BLaER1 treated with 17β-estradiol and CSF1 and Interleukin-3, amounts not matched to agents 10 nM and 100 nM (cell line): Measurements from ENCODE around the gene SRI.
"Not testable (repeated sequence)": the region's sequence is repeated elsewhere in the genome, so short reads cannot be mapped to it uniquely, and the experiment has no call there.

Source experiments
- H3K27ac ChIP-seq, 11 experiments: shearing (Covaris generic); formaldehyde crosslinking; 2 replicates each; pipeline ENCODE4 v1.8.1; 2022
- H3K27me3 ChIP-seq, 11 experiments: shearing (Covaris generic); formaldehyde crosslinking; 2 replicates each; pipeline ENCODE4 v1.8.1; 2022
- H3K36me3 ChIP-seq, 11 experiments: shearing (Covaris generic); formaldehyde crosslinking; 2 replicates each; pipeline ENCODE4 v1.8.1; 2022
- H3K4me1 ChIP-seq, 10 experiments: shearing (Covaris generic); formaldehyde crosslinking; 2 replicates each; pipeline ENCODE4 v1.8.1; 2022
- H3K4me2 ChIP-seq, 11 experiments: shearing (Covaris generic); formaldehyde crosslinking; 2 replicates each; pipeline ENCODE4 v1.8.1; 2022
- H3K4me3 ChIP-seq, 10 experiments: shearing (Covaris generic); formaldehyde crosslinking; 2 replicates each; pipeline ENCODE4 v1.8.1; 2022
- H3K9ac ChIP-seq, 11 experiments: shearing (Covaris generic); formaldehyde crosslinking; 2 replicates each; pipeline ENCODE4 v1.8.1; 2022
- H3K9me3 ChIP-seq, 11 experiments: shearing (Covaris generic); formaldehyde crosslinking; replicated peaks in 1 of 11; 2 replicates each; pipeline ENCODE4 v1.8.1; 2022
- H4K20me1 ChIP-seq, 11 experiments: shearing (Covaris generic); formaldehyde crosslinking; 2 replicates each; pipeline ENCODE4 v1.8.1; 2022
- Cebpa-rat ChIP-seq, 11 experiments: shearing (Covaris generic); IDR thresholded peaks; 2 replicates each; pipeline ENCODE4 v1.8.1; 2022

Gene SRI

DNA sequence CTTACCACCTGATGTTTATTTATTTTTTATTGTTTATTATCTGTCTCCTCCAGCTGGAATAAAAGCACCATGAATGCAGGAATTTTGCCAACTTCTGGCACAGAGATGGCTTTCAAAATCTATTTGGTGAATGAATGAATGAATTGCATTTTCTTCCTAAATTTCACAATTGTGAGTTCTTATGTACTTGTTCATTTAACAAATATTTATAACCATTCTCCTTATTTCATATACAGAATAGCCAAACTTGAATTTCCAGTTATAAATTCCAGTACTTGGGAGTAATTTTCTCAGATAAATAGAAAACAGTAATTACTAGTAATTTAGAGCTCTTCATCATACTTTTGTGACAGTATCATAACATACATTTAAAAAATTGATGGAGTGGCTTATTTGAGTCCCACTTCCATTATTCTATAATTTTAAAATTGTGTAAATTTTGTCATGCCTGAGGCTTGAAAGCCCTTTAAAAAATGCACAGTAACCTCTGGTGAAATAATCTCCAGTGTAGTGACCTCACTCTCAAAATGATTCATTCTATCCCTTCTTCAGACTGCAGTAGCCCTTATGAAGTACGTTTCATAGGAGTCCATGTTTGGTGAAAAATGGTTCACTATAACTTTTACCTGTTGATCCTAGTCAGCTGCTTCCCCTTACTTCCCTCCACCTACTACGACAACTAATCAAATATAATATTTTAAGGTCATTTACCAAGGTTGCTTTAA is 40.0 kb upstream of the SRI start:
- no peak overlapping the region for H3K4me3 ChIP-seq
- no peaks in the 10 kb centered on the region; a peak in 1 of 22 replicates for H3K36me3 ChIP-seq
- TF ChIP-seq Cebpa-rat (IDR thresholded peaks at IDR 0.05) = no peak
- peaks cover 1 to 16% (median 8%) of the 10 kb centered on the region in 11 experiments; a peak in 17 of 22 replicates for H3K9me3 ChIP-seq
- peaks cover 0 to 3% (median 0%) of the 10 kb centered on the region in 10 experiments; a peak in 1 of 20 replicates for H3K4me1 ChIP-seq
- H3K27me3 ChIP-seq = no peaks in the 10 kb centered on the region; a peak in 2 of 22 replicates
- H3K9ac ChIP-seq = no peak overlapping the region
- H4K20me1 ChIP-seq = no peaks in the 10 kb centered on the region
- H3K4me2 ChIP-seq = no peak overlapping the region
- H3K27ac ChIP-seq = no peak overlapping the region

DNA sequence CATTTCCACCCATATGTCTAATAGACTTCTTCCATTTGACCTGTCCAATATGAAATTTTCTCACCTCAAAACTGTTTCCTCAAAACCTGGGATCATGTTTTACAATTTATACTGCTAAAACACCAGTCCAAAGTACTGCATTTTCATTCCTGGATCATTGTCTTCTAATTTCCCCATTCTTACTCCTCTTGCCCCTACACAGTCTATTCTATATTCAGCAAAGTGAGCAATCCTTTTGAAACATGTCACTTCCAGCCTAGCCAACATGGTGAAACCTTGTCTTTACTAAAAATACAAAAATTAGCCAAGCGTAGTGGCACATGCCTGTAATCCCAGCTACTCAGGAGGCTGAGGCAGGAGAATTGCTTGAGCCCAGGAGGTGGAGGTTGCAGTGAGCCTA is 38.5 kb upstream of the SRI start:
- H3K4me2 ChIP-seq, H4K20me1 ChIP-seq, H3K4me1 ChIP-seq, H3K4me3 ChIP-seq, H3K27me3 ChIP-seq, H3K36me3 ChIP-seq, H3K9ac ChIP-seq, H3K27ac ChIP-seq: not testable (repeated sequence)
- H3K9me3 ChIP-seq = peaks cover 13 to 25% (median 21%) of the 10 kb centered on the region in 11 experiments

DNA sequence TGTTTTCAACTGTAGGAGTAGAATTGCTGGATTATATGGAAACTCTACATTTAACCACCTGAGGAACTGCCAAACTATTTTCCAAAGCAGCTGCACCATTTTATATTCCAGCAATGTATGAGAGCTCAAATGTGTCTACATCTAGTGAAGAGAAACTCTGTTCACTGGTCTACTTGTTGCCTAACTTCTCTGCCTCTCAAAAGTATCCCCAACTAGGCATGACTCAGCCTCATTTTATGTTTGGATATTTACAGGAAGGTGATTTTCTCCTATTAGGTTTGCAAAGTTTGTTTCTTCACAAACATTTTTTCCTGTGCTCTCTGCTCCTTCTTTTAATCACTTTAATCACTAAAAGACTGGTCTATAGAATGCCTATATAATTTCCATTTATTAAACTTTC is 37.1 kb upstream of the SRI start:
- peaks cover 17 to 35% (median 23%) of the 10 kb centered on the region in 11 experiments for H3K9me3 ChIP-seq
- H3K27ac ChIP-seq = no peak overlapping the region
- no peak overlapping the region for H3K4me3 ChIP-seq
- H3K27me3 ChIP-seq = no peaks in the 10 kb centered on the region
- H3K36me3 ChIP-seq = no peaks in the 10 kb centered on the region; a peak in 1 of 22 replicates
- no peak overlapping the region for H3K9ac ChIP-seq
- H3K4me2 ChIP-seq = no peak overlapping the region
- no peaks in the 10 kb centered on the region for H3K4me1 ChIP-seq
- TF ChIP-seq Cebpa-rat (IDR thresholded peaks at IDR 0.05) = no peak
- no peaks in the 10 kb centered on the region for H4K20me1 ChIP-seq

DNA sequence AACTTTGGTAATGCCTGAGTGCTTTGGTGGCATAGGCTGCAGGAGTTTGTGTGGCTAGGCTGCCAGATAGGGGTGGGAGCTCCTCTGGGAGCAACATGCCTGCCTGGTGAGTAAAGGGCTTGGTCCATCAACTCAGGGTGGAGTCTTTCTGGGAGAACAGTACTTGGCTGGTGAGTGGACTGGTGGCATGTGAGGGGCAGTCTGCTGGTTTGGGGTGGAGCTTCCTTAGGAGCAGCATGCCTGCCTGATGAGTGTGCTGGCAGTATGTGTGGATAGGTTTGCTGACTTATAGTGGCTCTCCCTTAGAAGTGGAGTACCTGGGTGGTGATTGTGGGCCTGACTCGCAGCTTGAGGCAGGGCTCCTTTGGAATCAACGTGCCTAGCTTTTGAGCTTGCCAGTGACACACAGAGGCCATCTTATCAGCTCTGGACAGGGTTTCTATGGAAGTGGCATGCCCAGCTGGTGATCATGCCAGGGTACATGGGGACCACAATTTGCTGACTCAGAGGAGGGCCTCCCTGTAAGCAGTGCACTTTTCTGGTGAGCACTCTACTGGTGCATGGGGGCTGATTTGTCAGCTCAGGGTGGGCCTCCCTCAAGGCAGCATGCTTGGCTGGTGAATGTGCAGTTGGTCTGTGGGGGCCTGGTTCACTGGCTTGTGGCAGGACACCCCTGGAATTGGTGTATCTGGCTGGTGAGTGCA is 35.0 kb upstream of the SRI start:
- Histone ChIP-seq H3K4me3 (no peak overlapping the region), H3K9ac (no peak overlapping the region), H3K27me3 (no peaks in the 10 kb centered on the region), H3K36me3 (no peaks in the 10 kb centered on the region; a peak in 1 of 22 replicates), H3K4me1 (no peaks in the 10 kb centered on the region), H3K27ac (no peak overlapping the region), H3K9me3 (peaks cover 17 to 35% (median 23%) of the 10 kb centered on the region in 11 experiments), H3K4me2 (no peak overlapping the region), H4K20me1 (no peaks in the 10 kb centered on the region)
- no peak for TF ChIP-seq Cebpa-rat (IDR thresholded peaks at IDR 0.05)

DNA sequence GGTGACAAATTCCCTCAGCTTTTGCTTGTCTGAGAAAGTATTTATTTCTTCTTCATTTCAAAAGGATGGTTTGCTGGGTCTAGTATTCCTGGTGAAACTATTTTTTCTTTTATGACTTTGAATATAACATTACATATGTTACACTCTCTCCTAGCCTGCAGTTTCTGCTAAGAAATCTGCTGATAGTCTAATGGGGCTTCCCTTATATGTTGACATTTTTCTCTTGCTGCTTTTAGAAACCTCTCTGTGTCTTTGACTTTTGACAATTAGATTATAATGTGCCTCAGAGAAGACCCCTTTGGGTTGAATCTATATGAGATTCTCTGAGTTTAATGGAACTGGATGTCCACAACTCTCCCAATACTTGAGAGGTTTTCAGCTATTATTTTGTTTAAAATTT is 33.8 kb upstream of the SRI start:
- Histone ChIP-seq H3K4me3 (no peak overlapping the region), H3K27ac (no peak overlapping the region), H3K36me3 (no peaks in the 10 kb centered on the region; a peak in 1 of 22 replicates), H3K9ac (no peak overlapping the region), H3K4me2 (no peak overlapping the region), H3K9me3 (peaks cover 17 to 35% (median 23%) of the 10 kb centered on the region in 11 experiments), H3K27me3 (no peaks in the 10 kb centered on the region), H3K4me1 (no peaks in the 10 kb centered on the region), H4K20me1 (no peaks in the 10 kb centered on the region)
- TF ChIP-seq Cebpa-rat (IDR thresholded peaks at IDR 0.05) = no peak

DNA sequence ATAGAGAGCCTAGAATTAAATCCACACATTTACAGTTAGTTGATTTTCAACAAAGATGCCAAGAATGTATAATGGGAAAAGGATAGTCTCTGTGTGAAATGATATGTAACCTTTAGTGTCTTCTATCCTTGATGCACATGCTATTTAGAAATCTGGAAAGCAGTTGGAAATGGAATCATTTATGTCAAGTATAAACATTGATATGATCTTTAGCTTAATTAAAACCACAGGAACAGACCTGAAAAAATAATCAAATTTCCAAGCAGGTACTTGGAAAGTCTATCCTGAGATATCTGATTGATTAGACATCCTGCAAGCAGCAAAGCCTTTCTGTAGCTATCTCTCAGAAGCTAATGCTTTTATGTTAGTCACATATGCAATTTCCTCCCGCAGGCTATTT is 24.4 kb upstream of the SRI start:
- no peak for TF ChIP-seq Cebpa-rat (IDR thresholded peaks at IDR 0.05)
- Histone ChIP-seq H3K9ac (no peak overlapping the region), H3K27me3 (no peaks in the 10 kb centered on the region), H3K4me3 (no peak overlapping the region), H3K36me3 (no peaks in the 10 kb centered on the region), H4K20me1 (no peaks in the 10 kb centered on the region), H3K4me2 (no peak overlapping the region), H3K9me3 (no peaks in the 10 kb centered on the region), H3K27ac (no peak overlapping the region), H3K4me1 (no peaks in the 10 kb centered on the region)

DNA sequence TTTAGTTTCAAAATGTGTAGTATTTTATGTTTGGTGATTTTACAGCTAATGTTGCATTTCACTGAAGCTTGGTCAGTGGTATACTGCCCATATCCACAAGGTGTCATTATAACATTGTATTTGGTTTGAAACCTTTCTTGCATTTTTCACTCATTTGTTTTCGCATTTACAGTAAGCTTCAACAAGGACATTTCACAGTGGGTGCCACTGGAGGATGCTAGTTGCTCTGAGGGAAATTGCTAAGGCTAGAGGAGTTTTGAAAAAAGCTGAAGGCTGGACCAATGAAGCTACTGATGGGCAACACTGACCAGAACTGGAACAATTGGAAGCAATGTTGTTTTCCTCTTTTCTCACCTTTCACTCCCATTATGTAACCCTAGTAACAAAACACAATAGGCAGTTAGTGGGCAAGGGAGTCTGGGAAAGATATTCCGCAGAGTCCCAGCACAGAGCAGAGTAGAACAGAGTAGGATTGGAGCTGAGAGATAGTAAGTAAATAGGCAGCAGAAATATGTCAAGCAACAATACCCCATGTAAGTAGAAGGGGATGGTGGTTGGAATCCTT is 23.6 kb upstream of the SRI start:
- Histone ChIP-seq H4K20me1 (no peaks in the 10 kb centered on the region), H3K27me3 (no peaks in the 10 kb centered on the region), H3K4me3 (no peak overlapping the region), H3K9me3 (no peaks in the 10 kb centered on the region), H3K27ac (no peak overlapping the region), H3K4me2 (no peak overlapping the region), H3K9ac (no peak overlapping the region), H3K4me1 (no peaks in the 10 kb centered on the region), H3K36me3 (no peaks in the 10 kb centered on the region)
- no peak for TF ChIP-seq Cebpa-rat (IDR thresholded peaks at IDR 0.05)

DNA sequence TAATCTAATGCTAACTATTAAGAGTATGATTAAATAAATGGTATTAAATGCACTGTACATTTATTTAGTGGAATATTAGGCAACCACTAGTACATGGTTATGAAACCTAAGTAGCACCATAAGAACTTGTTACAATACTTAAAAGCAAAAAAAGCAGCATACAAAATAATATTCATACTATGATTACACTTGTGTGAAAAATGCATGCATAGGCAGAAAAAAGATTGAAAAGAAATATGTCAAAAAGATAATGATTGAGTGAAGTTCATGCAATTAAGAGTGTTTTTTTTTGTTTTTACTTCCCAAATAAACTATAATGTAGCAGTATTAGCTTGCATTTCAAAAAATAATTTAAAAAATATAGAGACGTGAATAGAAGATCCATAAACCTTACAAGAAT is 20.0 kb upstream of the SRI start:
- TF ChIP-seq Cebpa-rat (IDR thresholded peaks at IDR 0.05) = no peak
- H3K27me3 ChIP-seq = no peaks in the 10 kb centered on the region
- H3K4me1 ChIP-seq = 0 out of 20 replicates have a peak, but pooled peaks cover 0 to 3% (median 0%) of the 10 kb centered on the region in 10 experiments
- no peaks in the 10 kb centered on the region for H4K20me1 ChIP-seq
- no peak overlapping the region for H3K27ac ChIP-seq
- H3K4me2 ChIP-seq = no peak overlapping the region
- no peak overlapping the region for H3K4me3 ChIP-seq
- no peak overlapping the region for H3K9ac ChIP-seq
- H3K36me3 ChIP-seq = no peaks in the 10 kb centered on the region
- H3K9me3 ChIP-seq = no peaks in the 10 kb centered on the region

DNA sequence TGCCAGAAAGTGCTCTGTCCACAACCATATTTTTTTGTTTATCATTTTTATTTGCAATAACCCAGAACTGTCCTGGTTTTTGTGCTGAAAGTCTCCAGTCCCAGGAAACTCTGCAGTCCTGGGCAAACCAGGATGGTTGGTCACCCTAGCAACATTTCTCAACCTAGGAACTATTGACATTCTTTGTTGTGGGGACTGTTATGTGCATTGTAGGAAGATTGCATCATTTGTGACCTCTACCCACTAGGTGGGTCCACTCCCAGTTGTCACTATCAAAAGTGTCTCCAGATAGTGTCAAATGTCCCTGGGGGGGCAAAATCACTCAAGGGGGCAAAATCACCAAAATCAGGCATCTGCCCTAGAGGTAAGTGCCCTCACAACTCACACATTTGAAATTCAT is 14.0 kb upstream of the SRI start:
- H3K4me2 ChIP-seq = no peak overlapping the region
- H4K20me1 ChIP-seq = no peaks in the 10 kb centered on the region
- no peak overlapping the region for H3K9ac ChIP-seq
- no peak overlapping the region for H3K4me3 ChIP-seq
- peaks cover 0 to 8% (median 0%) of the 10 kb centered on the region in 11 experiments; a peak in 2 of 22 replicates for H3K27me3 ChIP-seq
- 0 out of 22 replicates have a peak, but pooled peaks of 2 of the 11 experiments have one; percentile 10 to 13 for TF ChIP-seq Cebpa-rat (IDR thresholded peaks at IDR 0.05)
- H3K36me3 ChIP-seq = no peaks in the 10 kb centered on the region
- H3K9me3 ChIP-seq = peaks cover 0 to 7% (median 3%) of the 10 kb centered on the region in 11 experiments; a peak in 11 of 22 replicates
- H3K4me1 ChIP-seq = peaks cover 0 to 11% (median 0%) of the 10 kb centered on the region in 10 experiments; a peak in 3 of 20 replicates
- H3K27ac ChIP-seq = no peak overlapping the region
